ENCODE results near the gene SORCS1.

Gene SORCS1

DNA sequence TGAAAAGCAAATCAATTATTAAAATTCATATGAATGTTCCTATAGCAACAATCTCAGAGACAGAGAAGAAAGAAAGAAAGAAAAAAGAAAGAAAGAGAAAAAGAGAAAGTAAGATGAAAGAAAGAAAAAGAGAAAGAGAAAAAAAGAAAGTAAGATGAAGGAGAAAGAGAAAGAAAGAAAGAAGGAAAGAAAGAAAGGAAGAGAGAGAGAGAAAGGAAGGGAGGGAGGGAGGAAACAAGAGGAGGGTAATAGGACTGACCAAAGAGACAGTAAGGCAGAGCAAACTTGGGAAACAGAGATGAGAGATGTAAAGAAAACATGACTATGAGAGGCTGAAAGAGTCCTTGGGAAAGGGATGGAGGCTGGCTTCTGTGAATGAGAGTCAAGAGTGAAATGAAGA lies 458.4 kb downstream of the SORCS1 start:
- Histone ChIP-seq H3K9ac (ENCODE audit: low read depth, low read length) (no peak overlapping the region), H3K27ac (ENCODE audit: low read depth, low read length) (no peak overlapping the region), H3K9me3 (ENCODE audit: insufficient read depth, low read depth, low read length) (no peaks in the 10 kb centered on the region), H3K27me3 (ENCODE audit: insufficient read depth, low read length) (no peaks in the 10 kb centered on the region), H3K4me1 (ENCODE audit: insufficient read depth, low read length) (peaks cover 19% of the 10 kb centered on the region), H3K36me3 (ENCODE audit: insufficient read depth, low read length) (no peaks in the 10 kb centered on the region), H3K4me3 (ENCODE audit: low read length) (no peak overlapping the region)

DNA sequence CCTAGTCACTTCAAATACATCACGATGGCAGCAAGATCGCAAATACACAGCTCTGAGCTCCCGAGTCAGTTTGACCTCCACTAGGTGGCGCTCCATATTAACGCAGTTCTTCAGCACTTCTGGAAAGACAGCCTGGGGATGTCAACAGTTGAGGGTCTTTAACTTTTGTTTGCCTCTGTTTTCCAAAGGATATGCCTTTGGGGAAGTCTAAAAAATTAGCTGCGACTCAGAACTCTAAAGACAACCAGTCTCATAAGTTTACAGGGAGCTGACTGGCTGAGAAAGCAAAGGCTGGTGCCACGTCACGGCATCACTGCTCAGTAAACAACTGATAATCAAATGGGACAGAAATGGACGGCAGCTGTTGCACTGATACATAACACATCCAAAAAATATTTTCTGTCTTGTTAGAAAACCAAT lies 458.8 kb downstream of the SORCS1 start:
- Histone ChIP-seq H3K9me3 (ENCODE audit: insufficient read depth, low read depth, low read length) (no peaks in the 10 kb centered on the region), H3K9ac (ENCODE audit: low read depth, low read length) (no peak overlapping the region), H3K27ac (ENCODE audit: low read depth, low read length) (no peak overlapping the region), H3K27me3 (ENCODE audit: insufficient read depth, low read length) (no peaks in the 10 kb centered on the region), H3K4me1 (ENCODE audit: insufficient read depth, low read length) (peaks cover 19% of the 10 kb centered on the region), H3K36me3 (ENCODE audit: insufficient read depth, low read length) (no peaks in the 10 kb centered on the region), H3K4me3 (ENCODE audit: low read length) (no peak overlapping the region)
- WGBS, result 39% methylated on average over 9 of the region's 9 CpGs

- Histone ChIP-seq H3K9me3 (ENCODE audit: insufficient read depth, low read depth, low read length) (no peaks in the 10 kb centered on the region), H3K4me3 (ENCODE audit: low read length) (no peak overlapping the region), H3K9ac (ENCODE audit: low read depth, low read length) (no peak overlapping the region), H3K27me3 (ENCODE audit: insufficient read depth, low read length) (no peaks in the 10 kb centered on the region), H3K4me1 (ENCODE audit: insufficient read depth, low read length) (no peaks in the 10 kb centered on the region), H3K27ac (ENCODE audit: low read depth, low read length) (no peak overlapping the region), H3K36me3 (ENCODE audit: insufficient read depth, low read length) (no peaks in the 10 kb centered on the region)
- 95% methylated on average over 2 of the region's 2 CpGs for WGBS
These were observed 468.3 kb downstream of the SORCS1 start for GRCh38 chr10:106696239-106696638.

DNA sequence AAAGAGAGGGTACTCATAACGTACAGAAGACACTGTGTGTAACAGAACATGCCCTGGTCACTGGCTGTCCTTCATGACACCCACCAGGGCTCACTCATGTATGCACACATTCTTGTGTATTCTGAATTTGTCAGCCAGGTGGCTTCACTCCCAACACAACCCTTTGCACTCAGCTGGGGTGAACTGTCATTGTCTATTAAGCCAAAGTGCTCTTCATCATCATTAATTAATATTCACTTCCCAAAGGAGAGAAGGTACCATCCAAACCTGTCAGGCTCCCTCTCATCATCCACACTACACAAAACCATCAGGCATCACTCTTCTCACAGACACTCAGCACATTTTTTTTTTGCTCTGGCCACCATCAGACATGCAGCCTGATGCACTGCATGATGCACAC lies 469.8 kb downstream of the SORCS1 start:
- no peak overlapping the region for H3K27ac ChIP-seq (ENCODE audit: low read depth, low read length)
- H3K4me3 ChIP-seq (ENCODE audit: low read length), result no peak overlapping the region
- no peaks in the 10 kb centered on the region for H3K9me3 ChIP-seq (ENCODE audit: insufficient read depth, low read depth, low read length)
- 97% methylated on average over 1 of the region's 1 CpG for WGBS
- H3K4me1 ChIP-seq (ENCODE audit: insufficient read depth, low read length), result no peaks in the 10 kb centered on the region
- no peak overlapping the region for H3K9ac ChIP-seq (ENCODE audit: low read depth, low read length)
- H3K36me3 ChIP-seq (ENCODE audit: insufficient read depth, low read length), result no peaks in the 10 kb centered on the region
- H3K27me3 ChIP-seq (ENCODE audit: insufficient read depth, low read length), result no peaks in the 10 kb centered on the region

DNA sequence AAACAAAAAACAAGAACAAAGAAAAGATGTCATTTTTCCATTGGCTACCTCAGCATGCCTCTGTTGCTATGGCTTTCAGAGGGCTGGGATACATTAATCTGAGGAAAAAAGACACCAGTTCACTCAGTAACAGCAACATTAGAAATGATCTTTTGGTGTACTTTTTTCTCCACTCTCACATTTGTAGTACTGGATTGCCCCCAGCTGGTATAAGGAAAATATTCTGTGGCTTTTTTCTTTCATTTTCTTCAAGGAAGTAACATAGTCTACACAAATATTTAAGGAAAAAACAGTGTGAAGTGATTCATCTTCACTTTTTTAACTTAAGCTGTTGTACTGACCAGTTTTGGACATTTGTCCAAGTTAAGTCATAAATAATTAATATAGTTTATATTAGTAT lies 482.3 kb downstream of the SORCS1 start:
- H3K4me1 ChIP-seq (ENCODE audit: insufficient read depth, low read length), result no peaks in the 10 kb centered on the region
- no peaks in the 10 kb centered on the region for H3K27me3 ChIP-seq (ENCODE audit: insufficient read depth, low read length)
- H3K36me3 ChIP-seq (ENCODE audit: insufficient read depth, low read length), result no peaks in the 10 kb centered on the region
- H3K27ac ChIP-seq (ENCODE audit: low read depth, low read length), result no peak overlapping the region
- H3K9ac ChIP-seq (ENCODE audit: low read depth, low read length), result no peak overlapping the region
- no peaks in the 10 kb centered on the region for H3K9me3 ChIP-seq (ENCODE audit: insufficient read depth, low read depth, low read length)
- no peak overlapping the region for H3K4me3 ChIP-seq (ENCODE audit: low read length)

DNA sequence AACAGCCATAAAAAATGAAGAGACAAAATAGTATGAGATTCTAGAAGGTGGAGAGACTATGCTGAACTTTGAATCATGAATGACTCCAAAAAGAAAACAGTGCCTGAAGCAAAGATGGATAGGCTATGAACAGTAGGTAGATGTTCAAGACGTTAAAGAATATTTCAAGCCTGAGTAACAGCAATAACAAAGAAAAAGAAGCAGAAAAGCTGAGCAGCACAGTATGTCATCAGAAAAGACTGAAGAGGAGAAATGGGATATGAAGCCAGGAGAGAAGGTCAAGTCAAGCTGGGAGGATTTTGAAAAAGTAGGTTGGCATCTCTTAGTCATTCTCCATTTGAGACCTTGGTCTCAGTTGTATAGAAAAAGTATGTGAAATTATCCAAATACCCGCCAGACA lies 484.4 kb downstream of the SORCS1 start:
- 95% methylated on average over 1 of the region's 2 CpGs for WGBS
- Histone ChIP-seq H3K4me3 (ENCODE audit: low read length) (no peak overlapping the region), H3K9me3 (ENCODE audit: insufficient read depth, low read depth, low read length) (no peaks in the 10 kb centered on the region), H3K36me3 (ENCODE audit: insufficient read depth, low read length) (no peaks in the 10 kb centered on the region), H3K27me3 (ENCODE audit: insufficient read depth, low read length) (no peaks in the 10 kb centered on the region), H3K27ac (ENCODE audit: low read depth, low read length) (no peak overlapping the region), H3K4me1 (ENCODE audit: insufficient read depth, low read length) (no peaks in the 10 kb centered on the region), H3K9ac (ENCODE audit: low read depth, low read length) (no peak overlapping the region)

DNA sequence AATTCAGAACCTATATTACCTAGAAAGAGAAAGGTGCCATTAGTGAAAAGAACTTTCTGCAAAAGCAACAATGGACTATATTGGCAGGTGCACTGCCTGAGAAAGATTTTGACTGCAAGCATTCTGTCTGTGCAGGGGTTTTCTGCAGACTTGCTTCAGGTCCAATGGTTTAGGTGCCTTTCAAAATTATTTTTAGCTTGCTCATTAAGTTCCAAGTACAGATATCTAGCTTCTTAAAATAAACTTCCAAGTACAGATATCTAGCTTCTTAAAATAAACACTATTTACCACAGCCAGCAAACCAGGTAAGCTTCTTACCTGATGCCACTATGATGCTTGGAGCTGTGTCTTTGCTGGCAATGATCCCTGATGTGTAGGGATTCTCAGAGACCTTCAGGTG lies 485.2 kb downstream of the SORCS1 start:
- Histone ChIP-seq H3K27ac (ENCODE audit: low read depth, low read length) (no peak overlapping the region), H3K9ac (ENCODE audit: low read depth, low read length) (no peak overlapping the region), H3K9me3 (ENCODE audit: insufficient read depth, low read depth, low read length) (no peaks in the 10 kb centered on the region), H3K4me1 (ENCODE audit: insufficient read depth, low read length) (no peaks in the 10 kb centered on the region), H3K27me3 (ENCODE audit: insufficient read depth, low read length) (no peaks in the 10 kb centered on the region), H3K4me3 (ENCODE audit: low read length) (no peak overlapping the region), H3K36me3 (ENCODE audit: insufficient read depth, low read length) (no peaks in the 10 kb centered on the region)

DNA sequence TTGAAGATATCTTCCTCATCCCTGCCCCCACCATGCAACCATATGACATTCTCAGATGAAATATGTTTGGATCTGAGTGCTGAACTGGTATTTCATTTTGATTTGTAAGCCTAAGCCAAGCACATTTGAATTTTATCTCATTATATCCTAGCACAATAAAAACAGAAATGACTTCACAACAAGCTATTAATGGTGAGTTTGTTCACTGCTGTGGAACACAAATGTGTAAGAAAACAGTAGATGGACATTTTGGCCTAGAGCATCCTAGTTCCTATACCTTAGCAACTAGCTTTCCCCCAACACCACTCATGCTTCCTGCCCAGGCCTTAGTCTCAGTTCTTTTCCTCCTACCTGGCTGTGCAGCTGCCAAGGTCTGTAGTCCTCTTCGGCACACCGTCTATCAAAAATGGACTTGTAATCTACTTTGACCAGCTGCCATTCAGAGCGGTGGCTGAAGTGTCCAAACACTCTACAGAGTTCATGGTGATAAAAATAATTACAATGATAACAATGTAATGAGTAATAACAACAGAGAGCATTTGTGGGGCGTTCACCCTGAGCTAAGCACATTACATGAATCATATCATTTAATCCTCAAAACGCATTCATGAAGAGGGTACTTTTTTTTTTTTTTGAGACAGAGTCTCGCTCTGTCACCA lies 491.9 kb downstream of the SORCS1 start:
- Histone ChIP-seq H3K4me1 (ENCODE audit: insufficient read depth, low read length) (peaks cover 4% of the 10 kb centered on the region; the same call in 1 of the 2 replicates), H3K27me3 (ENCODE audit: insufficient read depth, low read length) (no peaks in the 10 kb centered on the region), H3K9ac (ENCODE audit: low read depth, low read length) (no peak overlapping the region), H3K36me3 (ENCODE audit: insufficient read depth, low read length) (no peaks in the 10 kb centered on the region), H3K9me3 (ENCODE audit: insufficient read depth, low read depth, low read length) (no peaks in the 10 kb centered on the region), H3K4me3 (ENCODE audit: low read length) (no peak overlapping the region), H3K27ac (ENCODE audit: low read depth, low read length) (no peak overlapping the region)
- WGBS, result 98% methylated on average over 6 of the region's 6 CpGs

- no peaks in the 10 kb centered on the region for H3K9me3 ChIP-seq (ENCODE audit: insufficient read depth, low read depth, low read length)
- no peak overlapping the region for H3K4me3 ChIP-seq (ENCODE audit: low read length)
- no peak overlapping the region for H3K9ac ChIP-seq (ENCODE audit: low read depth, low read length)
- no peak overlapping the region for H3K27ac ChIP-seq (ENCODE audit: low read depth, low read length)
- no peaks in the 10 kb centered on the region for H3K27me3 ChIP-seq (ENCODE audit: insufficient read depth, low read length)
- H3K36me3 ChIP-seq (ENCODE audit: insufficient read depth, low read length), result no peaks in the 10 kb centered on the region
- H3K4me1 ChIP-seq (ENCODE audit: insufficient read depth, low read length), result no peaks in the 10 kb centered on the region
- WGBS, result 90% methylated on average over 3 of the region's 3 CpGs
These were observed 502.8 kb downstream of the SORCS1 start for GRCh38 chr10:106661767-106662140.

GRCh38 chr10:106661133-106661766 lies 503.3 kb downstream of the SORCS1 start:
- Histone ChIP-seq H3K9me3 (ENCODE audit: insufficient read depth, low read depth, low read length) (no peaks in the 10 kb centered on the region), H3K27me3 (ENCODE audit: insufficient read depth, low read length) (no peaks in the 10 kb centered on the region), H3K4me1 (ENCODE audit: insufficient read depth, low read length) (no peaks in the 10 kb centered on the region), H3K9ac (ENCODE audit: low read depth, low read length) (no peak overlapping the region), H3K36me3 (ENCODE audit: insufficient read depth, low read length) (no peaks in the 10 kb centered on the region), H3K27ac (ENCODE audit: low read depth, low read length) (no peak overlapping the region), H3K4me3 (ENCODE audit: low read length) (no peak overlapping the region)
- 95% methylated on average over 2 of the region's 5 CpGs for WGBS

DNA sequence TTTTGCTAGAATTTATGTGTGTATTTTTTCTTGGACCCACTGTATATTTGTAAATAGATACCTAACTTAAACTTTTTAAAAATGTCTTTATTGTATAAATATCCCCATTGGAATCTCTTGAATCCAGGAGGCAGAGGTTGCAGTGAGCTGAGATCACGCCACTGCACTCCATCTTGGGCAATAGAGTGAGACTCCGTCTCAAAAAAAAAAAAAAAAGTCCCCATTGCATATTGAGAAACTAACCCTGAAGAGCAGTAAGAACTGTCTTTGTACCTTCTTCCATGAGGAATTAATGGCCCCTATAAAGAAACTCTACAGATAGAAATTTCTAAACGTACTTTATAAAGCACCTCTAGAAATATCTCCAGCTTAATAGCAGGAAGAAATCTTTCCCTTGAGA lies 504.0 kb downstream of the SORCS1 start:
- Histone ChIP-seq H3K27ac (ENCODE audit: low read depth, low read length) (no peak overlapping the region), H3K4me1 (ENCODE audit: insufficient read depth, low read length) (no peaks in the 10 kb centered on the region), H3K9me3 (ENCODE audit: insufficient read depth, low read depth, low read length) (no peaks in the 10 kb centered on the region), H3K27me3 (ENCODE audit: insufficient read depth, low read length) (no peaks in the 10 kb centered on the region), H3K36me3 (ENCODE audit: insufficient read depth, low read length) (no peaks in the 10 kb centered on the region), H3K9ac (ENCODE audit: low read depth, low read length) (no peak overlapping the region), H3K4me3 (ENCODE audit: low read length) (no peak overlapping the region)
- WGBS, result 93% methylated on average over 3 of the region's 3 CpGs

DNA sequence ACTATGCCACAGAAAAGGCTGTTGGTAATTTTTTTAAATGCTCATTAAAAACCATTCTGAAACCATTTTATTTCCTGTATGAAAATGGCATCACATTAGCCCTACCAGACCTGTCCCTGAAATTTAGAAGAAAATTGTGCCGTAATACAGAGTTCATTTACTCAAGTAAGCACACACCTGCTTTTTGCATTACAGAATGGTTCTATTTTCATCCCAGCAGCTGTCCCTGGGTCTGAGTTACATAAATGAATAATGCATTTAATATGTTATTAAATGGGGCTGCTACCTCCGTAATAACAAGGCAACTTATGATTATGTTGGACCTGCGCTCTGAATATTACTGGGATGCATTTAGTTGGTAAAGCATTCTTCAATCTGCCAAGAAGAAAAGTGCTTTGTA lies 508.9 kb downstream of the SORCS1 start:
- Histone ChIP-seq H3K4me3 (ENCODE audit: low read length) (no peak overlapping the region), H3K27ac (ENCODE audit: low read depth, low read length) (no peak overlapping the region), H3K9me3 (ENCODE audit: insufficient read depth, low read depth, low read length) (no peaks in the 10 kb centered on the region), H3K4me1 (ENCODE audit: insufficient read depth, low read length) (no peaks in the 10 kb centered on the region), H3K9ac (ENCODE audit: low read depth, low read length) (no peak overlapping the region), H3K36me3 (ENCODE audit: insufficient read depth, low read length) (no peaks in the 10 kb centered on the region), H3K27me3 (ENCODE audit: insufficient read depth, low read length) (no peaks in the 10 kb centered on the region)
- 95% methylated on average over 3 of the region's 3 CpGs for WGBS
